Neural progenitor cell (in vitro differentiated cells): ENCODE measurements around the gene SMNDC1.

Source experiments
- EZH2 ChIP-seq: fragments of 200-600 bp; sonication (generic); IDR thresholded peaks from 2 replicates; pipeline ENCODE4 v1.6.1; 2017; ENCODE audit warnings: antibody characterized with exemption, mild to moderate bottlenecking, moderate library complexity
- EZH2phosphoT487 ChIP-seq: fragments of 200-600 bp; sonication (generic); IDR thresholded peaks from 2 replicates; pipeline ENCODE4 v1.6.1; 2017; ENCODE audit warnings: antibody characterized with exemption
- TF ChIP-seq, protein P1 (sequence below): fragments of 200-600 bp; sonication (generic); IDR thresholded peaks from 2 replicates; pipeline ENCODE4 v1.5.1; 2017; ENCODE audit warnings: antibody characterized with exemption, mild to moderate bottlenecking

DNA sequence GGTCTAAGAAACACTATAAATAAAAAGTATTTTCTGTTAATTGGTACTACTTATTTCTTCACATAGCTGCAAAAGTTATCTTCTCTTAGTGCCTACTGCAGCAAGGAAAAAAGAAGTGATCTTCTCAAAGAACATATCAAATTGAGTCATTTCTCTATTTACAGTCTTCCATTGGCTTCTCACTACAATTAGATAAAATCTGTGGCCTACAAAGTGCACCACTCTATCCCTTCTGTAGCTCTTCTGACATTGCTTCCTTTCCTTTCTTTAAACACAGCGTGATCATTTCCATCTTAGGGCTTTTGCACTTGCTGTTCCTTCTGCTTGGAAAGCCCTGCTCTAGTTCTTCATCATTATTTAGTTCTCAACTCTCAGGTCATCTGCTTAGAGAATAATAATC is 52.6 kb downstream of the SMNDC1 start:
- TF ChIP-seq EZH2 (no peak), EZH2phosphoT487 (no peak)
- TF ChIP-seq, protein P1, sequence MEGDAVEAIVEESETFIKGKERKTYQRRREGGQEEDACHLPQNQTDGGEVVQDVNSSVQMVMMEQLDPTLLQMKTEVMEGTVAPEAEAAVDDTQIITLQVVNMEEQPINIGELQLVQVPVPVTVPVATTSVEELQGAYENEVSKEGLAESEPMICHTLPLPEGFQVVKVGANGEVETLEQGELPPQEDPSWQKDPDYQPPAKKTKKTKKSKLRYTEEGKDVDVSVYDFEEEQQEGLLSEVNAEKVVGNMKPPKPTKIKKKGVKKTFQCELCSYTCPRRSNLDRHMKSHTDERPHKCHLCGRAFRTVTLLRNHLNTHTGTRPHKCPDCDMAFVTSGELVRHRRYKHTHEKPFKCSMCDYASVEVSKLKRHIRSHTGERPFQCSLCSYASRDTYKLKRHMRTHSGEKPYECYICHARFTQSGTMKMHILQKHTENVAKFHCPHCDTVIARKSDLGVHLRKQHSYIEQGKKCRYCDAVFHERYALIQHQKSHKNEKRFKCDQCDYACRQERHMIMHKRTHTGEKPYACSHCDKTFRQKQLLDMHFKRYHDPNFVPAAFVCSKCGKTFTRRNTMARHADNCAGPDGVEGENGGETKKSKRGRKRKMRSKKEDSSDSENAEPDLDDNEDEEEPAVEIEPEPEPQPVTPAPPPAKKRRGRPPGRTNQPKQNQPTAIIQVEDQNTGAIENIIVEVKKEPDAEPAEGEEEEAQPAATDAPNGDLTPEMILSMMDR: no peak
